Activated T-helper 2 cell treated with anti-CD3 and anti-CD28 coated beads, Interferon-gamma antibody, Interleukin-2, Interleukin-4, amounts not matched to agents 10 μg/mL and 5 μg/mL and 100 μg/mL, durations not matched to agents 14 hours and 24 hours and 36 hours (primary cell): ENCODE results near the gene RGS6. TPM values are rescaled to one million over a fixed set of nuclear protein-coding genes. Genes with fewer than 3 reads are reported as not detected.

ENCODE experiments used
- DNase-seq: peaks from one replicate; pipeline ENCODE4 v3.0.0; 2021; ENCODE audit warnings: low spot score
- H3K27ac Mint-ChIP-seq: one replicate; pipeline ENCODE4 v1.8.0; 2021; ENCODE audit warnings: mixed read lengths
- H3K27me3 Mint-ChIP-seq: one replicate; pipeline ENCODE4 v1.8.0; 2021; ENCODE audit warnings: low read depth, mixed read lengths
- H3K36me3 Mint-ChIP-seq: one replicate; pipeline ENCODE4 v1.8.0; 2021; ENCODE audit warnings: low read depth, mixed read lengths
- H3K4me1 Mint-ChIP-seq: one replicate; pipeline ENCODE4 v1.8.0; 2021; ENCODE audit warnings: low read depth, mixed read lengths
- H3K4me3 Mint-ChIP-seq: one replicate; pipeline ENCODE4 v1.8.0; 2021; ENCODE audit warnings: low read depth, mild to moderate bottlenecking, moderate library complexity, mixed read lengths
- H3K9me3 Mint-ChIP-seq: one replicate; pipeline ENCODE4 v1.8.0; 2021; ENCODE audit warnings: mixed read lengths
- intact Hi-C: fragments of 100-400 bp; cut with micrococcal nuclease; formaldehyde crosslinking; loops from one replicate; pipeline ENCODE4 v1.15.1; 2023
- total RNA-seq: library from RNA; stranded (reverse); gene quantifications from 2 replicates; pipeline ENCODE4 v1.2.3, GENCODE V29; 2022

The RGS6 gene
- total RNA-seq, 1 donor from 2014 or later = 3.7 TPM

- Mint-ChIP-seq H3K27ac (no peak overlapping the region), H3K4me3 (no peak overlapping the region), H3K9me3 (no peaks in the 10 kb centered on the region), H3K36me3 (no peaks in the 10 kb centered on the region), H3K4me1 (peaks cover 19% of the 10 kb centered on the region), H3K27me3 (peaks cover 19% of the 10 kb centered on the region)
- DNase-seq = no peak
- intact Hi-C loops = no loop called here
These were observed 26.8 kb downstream of the RGS6 start for GRCh38 chr14:71959055-71959454.

DNA sequence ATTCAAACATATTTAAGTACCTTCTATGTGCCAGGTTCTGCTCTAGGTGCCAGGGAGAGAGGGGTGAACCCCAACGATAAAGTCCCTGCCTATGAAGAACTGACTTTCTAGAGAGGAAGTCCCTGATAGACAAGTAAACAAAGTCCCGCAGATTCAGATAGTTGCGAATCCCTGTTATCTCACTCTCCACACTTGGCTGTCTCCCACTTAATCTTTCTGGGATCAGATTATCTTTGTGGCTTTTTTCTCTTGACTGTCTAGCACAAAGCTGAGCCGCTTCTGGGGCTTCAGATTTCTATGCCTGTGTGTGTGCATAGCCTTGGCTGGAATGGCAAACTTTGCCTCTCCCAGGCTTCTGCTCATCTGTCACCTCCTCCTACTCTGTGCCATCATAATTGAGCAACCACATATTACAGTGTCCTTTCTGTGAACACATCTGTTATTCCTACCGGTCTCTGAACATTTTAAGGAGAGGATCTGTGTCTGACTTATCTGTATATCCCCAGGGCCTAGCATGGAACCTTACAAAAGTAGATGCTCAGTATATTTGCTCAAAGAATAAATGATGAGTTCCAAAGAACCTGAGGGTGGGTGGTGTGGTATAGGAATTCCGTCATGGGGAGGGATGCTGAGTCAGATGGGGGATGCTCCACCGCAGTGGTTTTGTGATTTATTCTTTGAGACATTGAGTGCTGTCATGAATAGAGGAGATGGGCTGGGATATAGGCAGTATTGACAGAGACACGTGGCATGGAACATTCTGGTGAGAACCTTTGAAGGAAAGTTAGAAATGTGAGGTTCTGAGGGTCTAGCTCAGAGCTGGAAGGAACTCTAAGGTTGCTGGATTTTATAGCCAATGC lies 28.5 kb downstream of the RGS6 start:
- H3K4me3 Mint-ChIP-seq = no peak overlapping the region
- H3K27me3 Mint-ChIP-seq = peaks cover 22% of the 10 kb centered on the region
- no peak overlapping the region for H3K27ac Mint-ChIP-seq
- H3K4me1 Mint-ChIP-seq = peaks cover 23% of the 10 kb centered on the region
- no peaks in the 10 kb centered on the region for H3K36me3 Mint-ChIP-seq
- DNase-seq = no peak
- H3K9me3 Mint-ChIP-seq = no peaks in the 10 kb centered on the region
- intact Hi-C loops = no loop called here

GRCh38 chr14:71961972-71962371 lies 29.7 kb downstream of the RGS6 start:
- DNase-seq = no peak
- Mint-ChIP-seq H3K36me3 (no peaks in the 10 kb centered on the region), H3K27ac (no peak overlapping the region), H3K4me1 (peaks cover 24% of the 10 kb centered on the region), H3K9me3 (no peaks in the 10 kb centered on the region), H3K4me3 (no peak overlapping the region), H3K27me3 (peaks cover 19% of the 10 kb centered on the region)
- intact Hi-C loops = no loop called here

GRCh38 chr14:71964716-71965115 lies 32.5 kb downstream of the RGS6 start:
- H3K9me3 Mint-ChIP-seq = peaks cover 12% of the 10 kb centered on the region
- H3K36me3 Mint-ChIP-seq = no peaks in the 10 kb centered on the region
- intact Hi-C loops = loop anchor here (5.0 kb wide), 2 partner anchors 513 to 1077 kb away; no protein-coding TSS in a partner anchor
- H3K27me3 Mint-ChIP-seq = peaks cover 11% of the 10 kb centered on the region
- DNase-seq = no peak
- H3K4me3 Mint-ChIP-seq = no peak overlapping the region
- H3K4me1 Mint-ChIP-seq = peaks cover 30% of the 10 kb centered on the region
- H3K27ac Mint-ChIP-seq = no peak overlapping the region

GRCh38 chr14:71966528-71966927 lies 34.3 kb downstream of the RGS6 start:
- Mint-ChIP-seq H3K4me3 (no peak overlapping the region), H3K27ac (no peak overlapping the region), H3K9me3 (peaks cover 12% of the 10 kb centered on the region), H3K27me3 (peaks cover 11% of the 10 kb centered on the region), H3K36me3 (no peaks in the 10 kb centered on the region), H3K4me1 (peaks cover 27% of the 10 kb centered on the region)
- no peak for DNase-seq
- intact Hi-C loops = loop anchor here (1.0 to 5.0 kb wide), 4 partner anchors 33 to 1079 kb away; no protein-coding TSS in a partner anchor

DNA sequence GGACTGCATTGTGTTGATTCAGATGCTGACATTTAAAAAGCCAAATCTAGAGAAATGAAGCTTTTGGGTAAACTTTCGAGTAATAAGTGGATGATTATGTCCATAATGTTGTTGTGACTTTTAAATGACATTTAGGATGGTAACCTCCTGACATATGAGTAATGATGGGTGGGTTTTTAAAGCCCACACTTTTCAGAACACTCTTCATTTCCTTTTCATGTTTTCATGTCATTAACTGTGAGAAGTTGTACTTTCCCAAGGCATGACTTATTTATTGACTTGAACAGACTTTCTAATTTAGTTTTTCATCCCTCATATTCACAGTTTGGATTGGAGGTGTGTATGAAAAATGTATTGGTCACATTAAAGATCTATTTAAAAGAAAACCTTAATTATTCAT lies 35.5 kb downstream of the RGS6 start:
- no peaks in the 10 kb centered on the region for H3K36me3 Mint-ChIP-seq
- peak overlapping the region; percentile 3 for H3K4me3 Mint-ChIP-seq
- peaks cover 26% of the 10 kb centered on the region for H3K4me1 Mint-ChIP-seq
- peaks cover 12% of the 10 kb centered on the region for H3K9me3 Mint-ChIP-seq
- intact Hi-C loops = loop anchor here (1.0 to 5.0 kb wide), 4 partner anchors 82 to 1080 kb away; no protein-coding TSS in a partner anchor
- peak overlapping the region; percentile 88 for H3K27ac Mint-ChIP-seq
- peaks cover 14% of the 10 kb centered on the region for H3K27me3 Mint-ChIP-seq
- no peak for DNase-seq

DNA sequence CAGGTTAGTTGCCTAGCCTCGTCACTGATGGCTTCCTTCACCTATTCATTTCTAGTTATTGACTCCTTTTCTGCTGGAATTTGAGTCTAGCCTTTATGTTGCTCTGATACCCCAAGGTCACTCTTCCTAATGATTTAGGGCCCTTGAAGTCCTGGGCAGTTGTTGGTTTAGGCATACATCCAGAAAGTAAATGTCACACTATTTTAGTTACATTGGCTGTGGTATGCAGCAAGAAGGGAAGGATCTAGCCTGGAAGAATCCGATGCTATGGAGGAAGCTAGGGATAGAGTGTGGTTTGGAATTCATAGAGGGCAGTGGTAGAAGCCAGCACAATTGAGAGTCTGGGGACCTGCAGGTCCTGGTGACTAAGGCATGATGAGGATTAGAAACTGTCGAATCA lies 38.0 kb downstream of the RGS6 start:
- H3K4me1 Mint-ChIP-seq = peaks cover 21% of the 10 kb centered on the region
- intact Hi-C loops = no loop called here
- no peak for DNase-seq
- H3K36me3 Mint-ChIP-seq = no peaks in the 10 kb centered on the region
- H3K4me3 Mint-ChIP-seq = no peak overlapping the region
- no peak overlapping the region for H3K27ac Mint-ChIP-seq
- peaks cover 9% of the 10 kb centered on the region for H3K27me3 Mint-ChIP-seq
- peaks cover 12% of the 10 kb centered on the region for H3K9me3 Mint-ChIP-seq

GRCh38 chr14:71985538-71986189 lies 53.4 kb downstream of the RGS6 start:
- H3K27me3 Mint-ChIP-seq = peaks cover 13% of the 10 kb centered on the region
- intact Hi-C loops = no loop called here
- H3K27ac Mint-ChIP-seq = no peak overlapping the region
- H3K36me3 Mint-ChIP-seq = no peaks in the 10 kb centered on the region
- no peak overlapping the region for H3K4me3 Mint-ChIP-seq
- no peak for DNase-seq
- no peaks in the 10 kb centered on the region for H3K4me1 Mint-ChIP-seq
- H3K9me3 Mint-ChIP-seq = no peaks in the 10 kb centered on the region

- Mint-ChIP-seq H3K36me3 (no peaks in the 10 kb centered on the region), H3K4me3 (no peak overlapping the region), H3K27ac (no peak overlapping the region), H3K9me3 (no peaks in the 10 kb centered on the region), H3K4me1 (no peaks in the 10 kb centered on the region), H3K27me3 (peaks cover 10% of the 10 kb centered on the region)
- no peak for DNase-seq
- intact Hi-C loops = no loop called here
These were observed 56.2 kb downstream of the RGS6 start for GRCh38 chr14:71988476-71988875.

GRCh38 chr14:71988939-71989338 lies 56.7 kb downstream of the RGS6 start:
- no peak overlapping the region for H3K4me3 Mint-ChIP-seq
- H3K27ac Mint-ChIP-seq = no peak overlapping the region
- H3K9me3 Mint-ChIP-seq = no peaks in the 10 kb centered on the region
- H3K4me1 Mint-ChIP-seq = no peaks in the 10 kb centered on the region
- no peaks in the 10 kb centered on the region for H3K36me3 Mint-ChIP-seq
- H3K27me3 Mint-ChIP-seq = peaks cover 10% of the 10 kb centered on the region
- intact Hi-C loops = no loop called here
- DNase-seq = no peak

- DNase-seq = no peak
- Mint-ChIP-seq H3K27ac (no peak overlapping the region), H3K9me3 (peaks cover 4% of the 10 kb centered on the region), H3K36me3 (no peaks in the 10 kb centered on the region), H3K4me3 (no peak overlapping the region), H3K4me1 (no peaks in the 10 kb centered on the region), H3K27me3 (no peaks in the 10 kb centered on the region)
- intact Hi-C loops = no loop called here
These were observed 62.2 kb downstream of the RGS6 start for GRCh38 chr14:71994416-71994815.

DNA sequence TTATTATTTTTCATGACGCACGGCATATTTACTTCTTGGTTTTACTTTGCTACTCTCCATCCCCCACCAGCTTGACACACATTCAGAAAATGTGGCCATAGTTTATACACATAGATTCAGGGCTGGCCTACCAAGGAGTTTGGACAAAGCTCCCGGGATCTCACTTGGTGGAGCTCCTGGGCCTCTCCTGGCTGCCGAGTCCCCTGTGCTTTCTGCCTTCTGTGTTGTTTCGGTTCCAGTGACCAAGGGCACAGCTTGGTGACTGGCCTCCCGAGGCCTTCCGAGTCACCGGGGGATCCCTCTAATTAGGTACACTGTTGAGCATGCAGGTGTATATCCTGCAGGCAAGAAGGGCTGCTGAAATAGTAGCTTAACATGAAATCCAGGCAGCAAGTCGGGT lies 63.5 kb downstream of the RGS6 start:
- intact Hi-C loops = loop anchor here (2.0 kb wide), 1 partner anchor 53 kb away; no protein-coding TSS in a partner anchor
- H3K4me3 Mint-ChIP-seq = no peak overlapping the region
- no peaks in the 10 kb centered on the region for H3K27me3 Mint-ChIP-seq
- H3K27ac Mint-ChIP-seq = no peak overlapping the region
- H3K4me1 Mint-ChIP-seq = no peaks in the 10 kb centered on the region
- peaks cover 14% of the 10 kb centered on the region for H3K9me3 Mint-ChIP-seq
- H3K36me3 Mint-ChIP-seq = no peaks in the 10 kb centered on the region
- no peak for DNase-seq

DNA sequence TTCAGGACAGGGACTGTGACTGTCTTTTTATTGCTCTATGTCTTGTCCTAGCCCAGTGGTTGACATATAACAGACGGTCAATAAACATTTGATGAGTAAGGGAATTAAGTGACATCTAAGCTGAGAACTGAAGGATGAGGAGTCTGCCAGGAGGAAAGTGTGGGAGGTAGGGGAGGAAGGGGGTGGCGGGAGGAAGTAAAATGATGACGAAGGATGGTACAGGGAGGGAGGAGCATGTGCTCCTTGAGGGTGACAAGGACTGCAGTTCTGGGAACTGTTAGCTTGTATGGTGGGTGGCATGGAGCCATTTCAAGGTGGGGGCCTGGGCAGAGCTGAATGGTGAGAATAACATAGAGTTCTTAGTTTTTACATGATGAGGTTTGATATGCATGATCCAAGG lies 64.4 kb downstream of the RGS6 start:
- peaks cover 14% of the 10 kb centered on the region for H3K9me3 Mint-ChIP-seq
- DNase-seq = no peak
- intact Hi-C loops = loop anchor here (2.0 kb wide), 1 partner anchor 52 kb away; no protein-coding TSS in a partner anchor
- no peaks in the 10 kb centered on the region for H3K27me3 Mint-ChIP-seq
- no peak overlapping the region for H3K4me3 Mint-ChIP-seq
- peaks cover 1% of the 10 kb centered on the region for H3K4me1 Mint-ChIP-seq
- H3K27ac Mint-ChIP-seq = no peak overlapping the region
- no peaks in the 10 kb centered on the region for H3K36me3 Mint-ChIP-seq
